ENCODE measurements around the gene DAB1.

Gene DAB1

GRCh38 chr1:57272601-57273000 is 151.3 kb downstream of the DAB1 start:
- Histone ChIP-seq H3K4me3 (ENCODE audit: low read depth in 1 of 5, low read length in 5 of 5) (no peak overlapping the region), H3K27me3 (ENCODE audit: control insufficient read depth in 5 of 5, insufficient read depth in 4 of 5, low read length in 5 of 5) (peaks cover 0 to 2% (median 0%) of the 10 kb centered on the region in 5 donors), H3K36me3 (ENCODE audit: control insufficient read depth in 5 of 5, insufficient read depth in 5 of 5, low read length in 5 of 5) (no peaks in the 10 kb centered on the region), H3K4me1 (ENCODE audit: control insufficient read depth in 5 of 5, insufficient read depth in 5 of 5, low read length in 5 of 5) (no peaks in the 10 kb centered on the region), H3K9ac (ENCODE audit: low read length in 5 of 5) (no peak overlapping the region), H3K27ac (ENCODE audit: low read depth, low read length) (no peak overlapping the region), H3K9me3 (ENCODE audit: control insufficient read depth in 5 of 5, low read length in 5 of 5) (no peaks in the 10 kb centered on the region)

- H3K9me3 ChIP-seq (ENCODE audit: control insufficient read depth in 5 of 5, low read length in 5 of 5), result no peaks in the 10 kb centered on the region
Observed at GRCh38 chr1:57272150-57272549, 151.7 kb downstream of the DAB1 start.

DNA sequence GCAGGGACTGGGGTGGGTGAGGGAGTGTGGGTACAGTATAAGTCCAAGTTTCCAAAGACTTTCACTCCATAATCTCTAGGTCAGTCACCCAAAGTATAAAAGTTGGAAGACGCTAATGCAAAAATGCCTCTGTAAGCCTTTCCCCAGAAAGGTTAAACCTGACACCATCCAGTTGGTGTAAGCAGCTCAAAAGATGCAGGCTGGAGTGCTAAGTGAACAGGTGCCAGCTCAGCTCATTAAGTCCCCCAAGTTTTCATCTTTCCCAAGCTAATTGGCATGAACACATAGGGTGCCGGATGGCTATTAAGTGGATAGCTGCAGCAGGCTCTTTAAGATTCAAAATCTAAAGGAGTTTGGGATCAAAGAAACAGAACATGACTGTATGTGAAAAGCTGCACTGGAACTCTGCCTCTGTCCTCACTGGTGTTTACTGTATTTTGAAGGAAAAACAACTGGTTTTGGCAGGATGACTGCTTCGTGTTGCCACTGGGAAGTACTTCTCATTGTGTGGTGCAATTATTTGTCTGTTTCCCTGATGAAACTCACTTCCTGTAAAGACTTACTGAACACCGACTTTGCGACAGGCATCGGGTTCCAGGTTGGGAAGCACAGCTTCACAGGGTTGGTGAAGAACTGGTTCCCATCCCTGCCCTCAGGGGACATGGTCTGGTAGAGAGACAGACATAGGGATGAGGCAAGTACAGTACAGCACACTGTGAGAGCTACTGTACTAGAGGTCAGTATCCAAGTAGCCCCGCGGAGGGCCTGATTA is 152.7 kb downstream of the DAB1 start:
- H3K4me1 ChIP-seq (ENCODE audit: control insufficient read depth in 5 of 5, insufficient read depth in 5 of 5, low read length in 5 of 5), result no peaks in the 10 kb centered on the region
- H3K4me3 ChIP-seq (ENCODE audit: low read depth in 1 of 5, low read length in 5 of 5), result no peak overlapping the region
- peaks cover 0 to 2% (median 0%) of the 10 kb centered on the region in 5 donors for H3K27me3 ChIP-seq (ENCODE audit: control insufficient read depth in 5 of 5, insufficient read depth in 4 of 5, low read length in 5 of 5)
- H3K36me3 ChIP-seq (ENCODE audit: control insufficient read depth in 5 of 5, insufficient read depth in 5 of 5, low read length in 5 of 5), result no peaks in the 10 kb centered on the region
- H3K27ac ChIP-seq (ENCODE audit: low read depth, low read length), result no peak overlapping the region
- no peaks in the 10 kb centered on the region for H3K9me3 ChIP-seq (ENCODE audit: control insufficient read depth in 5 of 5, low read length in 5 of 5)
- H3K9ac ChIP-seq (ENCODE audit: low read length in 5 of 5), result no peak overlapping the region

More at GRCh38 chr1:57272150-57272549, 151.7 kb downstream of the DAB1 start:
- Histone ChIP-seq H3K4me1 (ENCODE audit: control insufficient read depth in 5 of 5, insufficient read depth in 5 of 5, low read length in 5 of 5) (no peaks in the 10 kb centered on the region), H3K27ac (ENCODE audit: low read depth, low read length) (no peak overlapping the region), H3K9ac (ENCODE audit: low read length in 5 of 5) (no peak overlapping the region), H3K36me3 (ENCODE audit: control insufficient read depth in 5 of 5, insufficient read depth in 5 of 5, low read length in 5 of 5) (no peaks in the 10 kb centered on the region), H3K4me3 (ENCODE audit: low read depth in 1 of 5, low read length in 5 of 5) (no peak overlapping the region), H3K27me3 (ENCODE audit: control insufficient read depth in 5 of 5, insufficient read depth in 4 of 5, low read length in 5 of 5) (peaks cover 0 to 2% (median 0%) of the 10 kb centered on the region in 5 donors)

GRCh38 chr1:57269630-57270225 is 154.1 kb downstream of the DAB1 start:
- Histone ChIP-seq H3K4me3 (ENCODE audit: low read depth in 1 of 5, low read length in 5 of 5) (no peak overlapping the region), H3K27ac (ENCODE audit: low read depth, low read length) (no peak overlapping the region), H3K4me1 (ENCODE audit: control insufficient read depth in 5 of 5, insufficient read depth in 5 of 5, low read length in 5 of 5) (no peaks in the 10 kb centered on the region), H3K9me3 (ENCODE audit: control insufficient read depth in 5 of 5, low read length in 5 of 5) (no peaks in the 10 kb centered on the region), H3K36me3 (ENCODE audit: control insufficient read depth in 5 of 5, insufficient read depth in 5 of 5, low read length in 5 of 5) (no peaks in the 10 kb centered on the region), H3K9ac (ENCODE audit: low read length in 5 of 5) (no peak overlapping the region), H3K27me3 (ENCODE audit: control insufficient read depth in 5 of 5, insufficient read depth in 4 of 5, low read length in 5 of 5) (peaks cover 0 to 2% (median 0%) of the 10 kb centered on the region in 5 donors)

- Histone ChIP-seq H3K9ac (ENCODE audit: low read length in 5 of 5) (no peak overlapping the region), H3K4me1 (ENCODE audit: control insufficient read depth in 5 of 5, insufficient read depth in 5 of 5, low read length in 5 of 5) (no peaks in the 10 kb centered on the region), H3K27ac (ENCODE audit: low read depth, low read length) (no peak overlapping the region), H3K36me3 (ENCODE audit: control insufficient read depth in 5 of 5, insufficient read depth in 5 of 5, low read length in 5 of 5) (no peaks in the 10 kb centered on the region), H3K4me3 (ENCODE audit: low read depth in 1 of 5, low read length in 5 of 5) (no peak overlapping the region), H3K9me3 (ENCODE audit: control insufficient read depth in 5 of 5, low read length in 5 of 5) (no peaks in the 10 kb centered on the region), H3K27me3 (ENCODE audit: control insufficient read depth in 5 of 5, insufficient read depth in 4 of 5, low read length in 5 of 5) (peaks cover 0 to 3% (median 0%) of the 10 kb centered on the region in 5 donors)
Observed at GRCh38 chr1:57265104-57265503, 158.8 kb downstream of the DAB1 start.

DNA sequence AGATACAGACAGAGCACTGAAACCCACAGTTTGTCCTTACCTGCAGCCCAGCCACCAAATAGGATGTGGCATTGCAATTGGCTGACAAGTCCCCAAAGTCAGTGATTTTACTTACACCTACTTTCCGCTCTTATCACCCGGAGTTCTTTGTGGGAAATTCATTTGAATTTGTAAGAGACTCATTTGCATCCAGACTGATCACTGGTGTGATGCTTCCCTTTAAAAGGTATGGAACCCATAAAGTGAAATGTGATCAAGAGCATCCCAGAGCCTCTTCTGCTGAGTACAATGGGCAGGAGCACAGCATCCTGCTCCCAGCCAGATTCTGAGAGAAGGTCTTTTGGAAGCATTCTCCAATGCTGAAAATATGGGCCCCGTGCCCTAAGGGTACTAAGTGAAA is 161.4 kb downstream of the DAB1 start:
- Histone ChIP-seq H3K4me3 (ENCODE audit: low read depth in 1 of 5, low read length in 5 of 5) (no peak overlapping the region), H3K36me3 (ENCODE audit: control insufficient read depth in 5 of 5, insufficient read depth in 5 of 5, low read length in 5 of 5) (no peaks in the 10 kb centered on the region), H3K9ac (ENCODE audit: low read length in 5 of 5) (no peak overlapping the region), H3K27ac (ENCODE audit: low read depth, low read length) (no peak overlapping the region), H3K27me3 (ENCODE audit: control insufficient read depth in 5 of 5, insufficient read depth in 4 of 5, low read length in 5 of 5) (peaks cover 0 to 3% (median 0%) of the 10 kb centered on the region in 5 donors), H3K9me3 (ENCODE audit: control insufficient read depth in 5 of 5, low read length in 5 of 5) (peaks cover 0 to 3% (median 0%) of the 10 kb centered on the region in 5 donors), H3K4me1 (ENCODE audit: control insufficient read depth in 5 of 5, insufficient read depth in 5 of 5, low read length in 5 of 5) (no peaks in the 10 kb centered on the region)

DNA sequence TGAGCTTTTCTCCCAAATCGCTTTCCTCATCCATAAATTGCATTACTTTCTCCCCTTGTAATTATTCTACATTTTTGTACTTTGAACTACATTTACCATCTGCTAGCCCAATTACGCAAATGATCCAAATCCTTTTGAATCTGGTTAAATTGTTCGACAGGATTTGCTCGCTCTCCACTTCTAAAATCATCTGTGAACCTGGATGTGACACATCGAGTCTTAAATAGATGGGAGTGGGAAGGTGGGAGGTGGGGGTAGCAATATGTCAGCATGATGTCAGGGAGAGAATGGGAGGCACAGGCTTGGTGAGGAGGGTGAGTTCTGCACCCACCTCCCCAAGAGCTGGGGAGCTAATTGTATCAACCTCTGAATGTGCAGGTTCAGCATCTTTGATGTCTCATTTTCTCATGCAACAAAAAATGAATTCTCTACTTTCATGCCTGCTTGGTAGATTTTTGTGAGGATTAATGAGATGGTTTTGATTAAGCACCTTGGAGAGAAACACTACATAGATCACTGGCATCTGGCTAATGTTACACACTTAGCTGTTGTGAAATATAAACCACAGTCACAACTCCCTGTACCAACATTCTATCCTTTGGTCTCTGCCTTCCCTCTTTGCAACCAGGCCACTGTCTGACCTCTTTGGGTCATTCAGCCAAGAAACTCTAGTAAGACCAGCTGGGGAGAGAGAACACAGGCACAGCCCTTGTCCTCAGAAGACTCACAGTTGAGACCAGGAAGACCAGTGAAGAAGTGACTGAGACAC is 165.1 kb downstream of the DAB1 start:
- H3K4me1 ChIP-seq (ENCODE audit: control insufficient read depth in 5 of 5, insufficient read depth in 5 of 5, low read length in 5 of 5), result no peaks in the 10 kb centered on the region
- H3K9ac ChIP-seq (ENCODE audit: low read length in 5 of 5), result no peak overlapping the region
- H3K27me3 ChIP-seq (ENCODE audit: control insufficient read depth in 5 of 5, insufficient read depth in 4 of 5, low read length in 5 of 5), result peaks cover 0 to 3% (median 0%) of the 10 kb centered on the region in 5 donors
- H3K9me3 ChIP-seq (ENCODE audit: control insufficient read depth in 5 of 5, low read length in 5 of 5), result peaks cover 0 to 3% (median 0%) of the 10 kb centered on the region in 5 donors
- H3K36me3 ChIP-seq (ENCODE audit: control insufficient read depth in 5 of 5, insufficient read depth in 5 of 5, low read length in 5 of 5), result no peaks in the 10 kb centered on the region
- no peak overlapping the region for H3K27ac ChIP-seq (ENCODE audit: low read depth, low read length)
- no peak overlapping the region for H3K4me3 ChIP-seq (ENCODE audit: low read depth in 1 of 5, low read length in 5 of 5)

DNA sequence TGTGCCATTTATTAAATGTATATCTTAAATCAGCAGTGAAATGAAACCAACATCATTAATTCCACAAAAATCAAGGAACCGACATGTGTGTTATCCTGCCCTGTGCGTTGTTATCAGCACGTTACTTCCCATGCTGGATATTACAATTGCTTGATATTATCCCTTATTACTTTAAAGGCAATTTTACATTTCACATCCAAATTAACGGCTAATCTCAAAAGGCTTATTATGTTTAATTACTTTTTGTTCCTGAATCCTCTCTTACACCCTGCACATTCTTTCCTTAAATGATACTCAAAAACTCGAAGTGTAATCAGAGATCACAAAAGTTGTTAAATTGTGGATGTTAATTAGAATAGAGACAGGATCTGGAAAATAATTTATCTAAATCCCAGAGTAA is 167.9 kb downstream of the DAB1 start:
- Histone ChIP-seq H3K36me3 (ENCODE audit: control insufficient read depth in 5 of 5, insufficient read depth in 5 of 5, low read length in 5 of 5) (no peaks in the 10 kb centered on the region), H3K27me3 (ENCODE audit: control insufficient read depth in 5 of 5, insufficient read depth in 4 of 5, low read length in 5 of 5) (no peaks in the 10 kb centered on the region), H3K4me3 (ENCODE audit: low read depth in 1 of 5, low read length in 5 of 5) (no peak overlapping the region), H3K9ac (ENCODE audit: low read length in 5 of 5) (no peak overlapping the region), H3K4me1 (ENCODE audit: control insufficient read depth in 5 of 5, insufficient read depth in 5 of 5, low read length in 5 of 5) (peaks cover 0 to 4% (median 0%) of the 10 kb centered on the region in 5 donors), H3K27ac (ENCODE audit: low read depth, low read length) (no peak overlapping the region), H3K9me3 (ENCODE audit: control insufficient read depth in 5 of 5, low read length in 5 of 5) (peaks cover 0 to 3% (median 0%) of the 10 kb centered on the region in 5 donors)

GRCh38 chr1:57254022-57254421 is 169.8 kb downstream of the DAB1 start:
- H3K27ac ChIP-seq (ENCODE audit: low read depth, low read length), result no peak overlapping the region
- H3K9me3 ChIP-seq (ENCODE audit: control insufficient read depth in 5 of 5, low read length in 5 of 5), result peaks cover 0 to 3% (median 0%) of the 10 kb centered on the region in 5 donors
- H3K4me3 ChIP-seq (ENCODE audit: low read depth in 1 of 5, low read length in 5 of 5), result no peak overlapping the region
- no peaks in the 10 kb centered on the region for H3K27me3 ChIP-seq (ENCODE audit: control insufficient read depth in 5 of 5, insufficient read depth in 4 of 5, low read length in 5 of 5)
- peaks cover 0 to 5% (median 0%) of the 10 kb centered on the region in 5 donors for H3K4me1 ChIP-seq (ENCODE audit: control insufficient read depth in 5 of 5, insufficient read depth in 5 of 5, low read length in 5 of 5)
- H3K36me3 ChIP-seq (ENCODE audit: control insufficient read depth in 5 of 5, insufficient read depth in 5 of 5, low read length in 5 of 5), result no peaks in the 10 kb centered on the region
- H3K9ac ChIP-seq (ENCODE audit: low read length in 5 of 5), result no peak overlapping the region

Measured in subcutaneous abdominal adipose tissue (tissue), 5 donors.